WTC11 (cell line): ENCODE results near the gene SNX18. TPM values are rescaled to one million over a fixed set of nuclear protein-coding genes. Genes with fewer than 3 reads are reported as not detected.

ENCODE experiments used
- ATAC-seq: fragments of 200-7000 bp; cut with Tn5 transposase; 2 replicates; pipeline ENCODE4 v1.10.0; 2021; ENCODE audit warnings: mild to moderate bottlenecking, moderate library complexity
- CTCF ChIA-PET: fragments of 300-600 bp; sonication (Branson Sonifier 250); formaldehyde crosslinking; loops from one replicate; lab custom pipeline; 2021; ENCODE audit warnings: antibody characterized with exemption; lab: Charles Lee
- POLR2A ChIA-PET: fragments of 350-600 bp; sonication (Branson Sonifier 250); formaldehyde crosslinking; loops from one replicate; lab custom pipeline; 2021; ENCODE audit warnings: antibody characterized with exemption; lab: Charles Lee
- DNase-seq: peaks from one replicate; pipeline ENCODE4 v3.0.0; 2021; ENCODE audit warnings: low spot score
- H3K27ac Mint-ChIP-seq: 2 replicates; pipeline ENCODE4 v1.8.0; 2021; ENCODE audit warnings: mixed read lengths
- H3K27me3 Mint-ChIP-seq: 2 replicates; pipeline ENCODE4 v1.8.0; 2021; ENCODE audit warnings: low read depth, mild to moderate bottlenecking, moderate library complexity, mixed read lengths
- H3K36me3 Mint-ChIP-seq: 2 replicates; pipeline ENCODE4 v1.8.0; 2021; ENCODE audit warnings: mixed read lengths
- H3K4me1 Mint-ChIP-seq: 2 replicates; pipeline ENCODE4 v1.8.0; 2022; ENCODE audit warnings: mixed read lengths
- H3K4me3 Mint-ChIP-seq: 2 replicates; pipeline ENCODE4 v1.8.0; 2021; ENCODE audit warnings: mild to moderate bottlenecking, moderate library complexity, mixed read lengths
- H3K9me3 Mint-ChIP-seq: 2 replicates; pipeline ENCODE4 v1.8.0; 2021; ENCODE audit warnings: mixed read lengths
- ELF4 ChIP-seq: sonication (generic); formaldehyde crosslinking; IDR thresholded peaks from 2 replicates; pipeline ENCODE4 v1.8.1; 2022; ENCODE audit warnings: low read depth, mild to moderate bottlenecking, moderate library complexity, missing genetic modification reagents
- FOXK1 ChIP-seq: sonication (generic); formaldehyde crosslinking; IDR thresholded peaks from 2 replicates; pipeline ENCODE4 v1.8.0; 2022; ENCODE audit warnings: mild to moderate bottlenecking, moderate library complexity, missing genetic modification reagents
- JUN ChIP-seq: sonication (generic); formaldehyde crosslinking; IDR thresholded peaks from 2 replicates; pipeline ENCODE4 v1.8.0; 2023; ENCODE audit warnings: mild to moderate bottlenecking, missing genetic modification reagents
- MYBL2 ChIP-seq: sonication (generic); formaldehyde crosslinking; IDR thresholded peaks from 2 replicates; pipeline ENCODE4 v1.8.1; 2023; ENCODE audit warnings: mild to moderate bottlenecking, moderate library complexity, missing genetic modification reagents
- NR3C1 ChIP-seq: sonication (generic); formaldehyde crosslinking; conservative IDR thresholded peaks from 2 replicates; pipeline ENCODE4 v1.8.1; 2023; ENCODE audit warnings: low read depth, mild to moderate bottlenecking, missing genetic modification reagents
- PRRX2 ChIP-seq: fragments of 250-450 bp; sonication (Bioruptor Pico); IDR thresholded peaks from 2 replicates; pipeline ENCODE4 v1.8.0; 2021; ENCODE audit warnings: mild to moderate bottlenecking
- TCF7 ChIP-seq: sonication (generic); formaldehyde crosslinking; IDR thresholded peaks from 2 replicates; pipeline ENCODE4 v1.8.0; 2022; ENCODE audit warnings: mild to moderate bottlenecking, low read depth, missing genetic modification reagents, moderate library complexity
- ZNF121 ChIP-seq: sonication (generic); formaldehyde crosslinking; IDR thresholded peaks from 2 replicates; pipeline ENCODE4 v1.8.0; 2023; ENCODE audit warnings: missing genetic modification reagents
- ZNF317 ChIP-seq: sonication (generic); formaldehyde crosslinking; IDR thresholded peaks from 2 replicates; pipeline ENCODE4 v1.8.1; 2023; ENCODE audit warnings: low read depth, mild to moderate bottlenecking, moderate library complexity, missing genetic modification reagents, borderline replicate concordance
- ZNF423 ChIP-seq: fragments of 250-450 bp; sonication (Bioruptor Pico); IDR thresholded peaks from 2 replicates; pipeline ENCODE4 v2.1.2; 2022; ENCODE audit warnings: mild to moderate bottlenecking, moderate library complexity
- ZNF671 ChIP-seq: fragments of 250-450 bp; sonication (Bioruptor Pico); IDR thresholded peaks from 2 replicates; pipeline ENCODE4 v1.8.0; 2021; ENCODE audit warnings: mild to moderate bottlenecking
- total RNA-seq: library from RNA; stranded (reverse); gene quantifications from 3 replicates; pipeline ENCODE4 v1.2.3, GENCODE V29; 2021
- TF ChIP-seq, protein P1 (sequence below): sonication (generic); formaldehyde crosslinking; conservative IDR thresholded peaks from 2 replicates; pipeline ENCODE4 v1.8.1; 2022; ENCODE audit warnings: mild to moderate bottlenecking, missing genetic modification reagents
- TF ChIP-seq, protein P2 (sequence below): sonication (generic); formaldehyde crosslinking; IDR thresholded peaks from 2 replicates; pipeline ENCODE4 v1.8.1; 2022; ENCODE audit warnings: missing genetic modification reagents, borderline replicate concordance
- TF ChIP-seq, protein P3 (sequence below): sonication (generic); formaldehyde crosslinking; IDR thresholded peaks from 2 replicates; pipeline ENCODE4 v1.8.0; 2022; ENCODE audit warnings: missing genetic modification reagents
- TF ChIP-seq, protein P4 (sequence below): fragments of 250-450 bp; sonication (Bioruptor Pico); IDR thresholded peaks from 2 replicates; pipeline ENCODE4 v1.9.0; 2021; ENCODE audit warnings: mild to moderate bottlenecking, borderline replicate concordance
- TF ChIP-seq, protein P5 (sequence below): sonication (generic); formaldehyde crosslinking; IDR thresholded peaks from 2 replicates; pipeline ENCODE4 v1.8.0; 2023; ENCODE audit warnings: mild to moderate bottlenecking, missing genetic modification reagents
- TF ChIP-seq, protein P6 (sequence below): sonication (generic); formaldehyde crosslinking; IDR thresholded peaks from 2 replicates; pipeline ENCODE4 v1.8.1; 2023; ENCODE audit warnings: mild to moderate bottlenecking, missing genetic modification reagents, moderate library complexity

Gene SNX18
- total RNA-seq, 1 experiment from 2014 or later = 24.6 TPM

DNA sequence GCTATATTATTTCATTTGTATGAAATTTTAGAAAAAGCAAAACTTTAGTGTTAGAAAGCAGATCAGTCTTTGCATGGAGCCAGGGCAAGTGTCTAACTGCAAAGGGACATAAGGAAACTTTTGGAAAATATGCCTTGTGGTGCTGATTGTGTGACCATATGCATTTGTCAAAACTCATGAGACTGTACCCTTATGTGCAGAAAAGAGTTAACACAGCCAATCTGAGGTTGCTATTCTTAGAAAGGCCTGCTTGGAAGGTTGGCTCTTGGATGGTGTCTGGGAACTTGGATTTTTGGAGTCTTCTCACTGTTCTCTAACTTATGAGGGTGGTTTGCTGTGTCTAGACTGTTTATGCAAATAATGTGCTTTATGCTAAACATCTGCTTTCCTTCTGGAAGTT lies 76.6 kb downstream of the SNX18 start:
- Mint-ChIP-seq H3K27me3 (no peaks in the 10 kb centered on the region; the same call in 1 of the 2 replicates), H3K4me3 (no peak overlapping the region), H3K36me3 (peaks cover 6% of the 10 kb centered on the region), H3K9me3 (peaks cover 26% of the 10 kb centered on the region), H3K4me1 (no peaks in the 10 kb centered on the region), H3K27ac (no peak overlapping the region)
- ChIA-PET POLR2A (no interaction called here), CTCF (no interaction called here)
- DNase-seq = no peak
- ATAC-seq = no peak
- TF ChIP-seq, protein P1, sequence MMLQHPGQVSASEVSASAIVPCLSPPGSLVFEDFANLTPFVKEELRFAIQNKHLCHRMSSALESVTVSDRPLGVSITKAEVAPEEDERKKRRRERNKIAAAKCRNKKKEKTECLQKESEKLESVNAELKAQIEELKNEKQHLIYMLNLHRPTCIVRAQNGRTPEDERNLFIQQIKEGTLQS (CRISPR knock-in tag) = no peak
- TF ChIP-seq JUN = no peak
- no peak for TF ChIP-seq MYBL2 (CRISPR knock-in tag)
- TF ChIP-seq NR3C1 = no peak
- TF ChIP-seq, protein P2, sequence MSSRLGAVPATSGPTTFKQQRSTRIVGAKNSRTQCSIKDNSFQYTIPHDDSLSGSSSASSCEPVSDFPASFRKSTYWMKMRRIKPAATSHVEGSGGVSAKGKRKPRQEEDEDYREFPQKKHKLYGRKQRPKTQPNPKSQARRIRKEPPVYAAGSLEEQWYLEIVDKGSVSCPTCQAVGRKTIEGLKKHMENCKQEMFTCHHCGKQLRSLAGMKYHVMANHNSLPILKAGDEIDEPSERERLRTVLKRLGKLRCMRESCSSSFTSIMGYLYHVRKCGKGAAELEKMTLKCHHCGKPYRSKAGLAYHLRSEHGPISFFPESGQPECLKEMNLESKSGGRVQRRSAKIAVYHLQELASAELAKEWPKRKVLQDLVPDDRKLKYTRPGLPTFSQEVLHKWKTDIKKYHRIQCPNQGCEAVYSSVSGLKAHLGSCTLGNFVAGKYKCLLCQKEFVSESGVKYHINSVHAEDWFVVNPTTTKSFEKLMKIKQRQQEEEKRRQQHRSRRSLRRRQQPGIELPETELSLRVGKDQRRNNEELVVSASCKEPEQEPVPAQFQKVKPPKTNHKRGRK (CRISPR knock-in tag) = no peak
- TF ChIP-seq ZNF671 = no peak
- TF ChIP-seq ZNF423 (CRISPR knock-in tag) = no peak
- TF ChIP-seq, protein P3, sequence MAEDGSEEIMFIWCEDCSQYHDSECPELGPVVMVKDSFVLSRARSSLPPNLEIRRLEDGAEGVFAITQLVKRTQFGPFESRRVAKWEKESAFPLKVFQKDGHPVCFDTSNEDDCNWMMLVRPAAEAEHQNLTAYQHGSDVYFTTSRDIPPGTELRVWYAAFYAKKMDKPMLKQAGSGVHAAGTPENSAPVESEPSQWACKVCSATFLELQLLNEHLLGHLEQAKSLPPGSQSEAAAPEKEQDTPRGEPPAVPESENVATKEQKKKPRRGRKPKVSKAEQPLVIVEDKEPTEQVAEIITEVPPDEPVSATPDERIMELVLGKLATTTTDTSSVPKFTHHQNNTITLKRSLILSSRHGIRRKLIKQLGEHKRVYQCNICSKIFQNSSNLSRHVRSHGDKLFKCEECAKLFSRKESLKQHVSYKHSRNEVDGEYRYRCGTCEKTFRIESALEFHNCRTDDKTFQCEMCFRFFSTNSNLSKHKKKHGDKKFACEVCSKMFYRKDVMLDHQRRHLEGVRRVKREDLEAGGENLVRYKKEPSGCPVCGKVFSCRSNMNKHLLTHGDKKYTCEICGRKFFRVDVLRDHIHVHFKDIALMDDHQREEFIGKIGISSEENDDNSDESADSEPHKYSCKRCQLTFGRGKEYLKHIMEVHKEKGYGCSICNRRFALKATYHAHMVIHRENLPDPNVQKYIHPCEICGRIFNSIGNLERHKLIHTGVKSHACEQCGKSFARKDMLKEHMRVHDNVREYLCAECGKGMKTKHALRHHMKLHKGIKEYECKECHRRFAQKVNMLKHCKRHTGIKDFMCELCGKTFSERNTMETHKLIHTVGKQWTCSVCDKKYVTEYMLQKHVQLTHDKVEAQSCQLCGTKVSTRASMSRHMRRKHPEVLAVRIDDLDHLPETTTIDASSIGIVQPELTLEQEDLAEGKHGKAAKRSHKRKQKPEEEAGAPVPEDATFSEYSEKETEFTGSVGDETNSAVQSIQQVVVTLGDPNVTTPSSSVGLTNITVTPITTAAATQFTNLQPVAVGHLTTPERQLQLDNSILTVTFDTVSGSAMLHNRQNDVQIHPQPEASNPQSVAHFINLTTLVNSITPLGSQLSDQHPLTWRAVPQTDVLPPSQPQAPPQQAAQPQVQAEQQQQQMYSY (CRISPR knock-in tag) = no peak
- no peak for TF ChIP-seq ZNF317 (CRISPR knock-in tag)
- no peak for TF ChIP-seq PRRX2
- TF ChIP-seq TCF7 = no peak

DNA sequence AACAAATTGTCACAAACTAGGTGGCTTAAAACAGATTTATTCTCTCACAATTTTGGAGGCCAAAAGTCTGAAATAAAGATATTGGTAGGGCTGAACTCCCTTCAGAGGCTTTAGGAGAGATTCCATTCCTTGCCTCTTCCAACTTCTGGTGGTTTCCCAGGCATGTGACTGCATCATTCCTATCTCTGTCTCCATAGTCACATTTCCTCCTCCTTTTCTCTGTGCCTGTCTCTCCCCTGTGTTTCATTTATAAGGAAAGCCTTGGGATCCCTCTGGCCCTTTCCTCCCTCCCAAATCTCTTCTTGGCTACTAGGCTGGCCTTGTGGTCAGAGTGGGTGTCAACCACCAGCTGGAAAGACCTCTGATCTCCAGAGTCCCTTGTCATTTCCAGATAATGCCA lies 78.2 kb downstream of the SNX18 start:
- H3K27me3 Mint-ChIP-seq = no peaks in the 10 kb centered on the region; the same call in 1 of the 2 replicates
- POLR2A ChIA-PET = no interaction called here
- peaks cover 6% of the 10 kb centered on the region for H3K36me3 Mint-ChIP-seq
- peaks cover 33% of the 10 kb centered on the region for H3K9me3 Mint-ChIP-seq
- no peak for ATAC-seq
- H3K27ac Mint-ChIP-seq = no peak overlapping the region
- TF ChIP-seq ZNF317 (CRISPR knock-in tag) (no peak), ZNF121 (CRISPR knock-in tag) (no peak), ZNF423 (CRISPR knock-in tag) (no peak), ELF4 (CRISPR knock-in tag) (no peak), FOXK1 (CRISPR knock-in tag) (no peak)
- TF ChIP-seq, protein P4, sequence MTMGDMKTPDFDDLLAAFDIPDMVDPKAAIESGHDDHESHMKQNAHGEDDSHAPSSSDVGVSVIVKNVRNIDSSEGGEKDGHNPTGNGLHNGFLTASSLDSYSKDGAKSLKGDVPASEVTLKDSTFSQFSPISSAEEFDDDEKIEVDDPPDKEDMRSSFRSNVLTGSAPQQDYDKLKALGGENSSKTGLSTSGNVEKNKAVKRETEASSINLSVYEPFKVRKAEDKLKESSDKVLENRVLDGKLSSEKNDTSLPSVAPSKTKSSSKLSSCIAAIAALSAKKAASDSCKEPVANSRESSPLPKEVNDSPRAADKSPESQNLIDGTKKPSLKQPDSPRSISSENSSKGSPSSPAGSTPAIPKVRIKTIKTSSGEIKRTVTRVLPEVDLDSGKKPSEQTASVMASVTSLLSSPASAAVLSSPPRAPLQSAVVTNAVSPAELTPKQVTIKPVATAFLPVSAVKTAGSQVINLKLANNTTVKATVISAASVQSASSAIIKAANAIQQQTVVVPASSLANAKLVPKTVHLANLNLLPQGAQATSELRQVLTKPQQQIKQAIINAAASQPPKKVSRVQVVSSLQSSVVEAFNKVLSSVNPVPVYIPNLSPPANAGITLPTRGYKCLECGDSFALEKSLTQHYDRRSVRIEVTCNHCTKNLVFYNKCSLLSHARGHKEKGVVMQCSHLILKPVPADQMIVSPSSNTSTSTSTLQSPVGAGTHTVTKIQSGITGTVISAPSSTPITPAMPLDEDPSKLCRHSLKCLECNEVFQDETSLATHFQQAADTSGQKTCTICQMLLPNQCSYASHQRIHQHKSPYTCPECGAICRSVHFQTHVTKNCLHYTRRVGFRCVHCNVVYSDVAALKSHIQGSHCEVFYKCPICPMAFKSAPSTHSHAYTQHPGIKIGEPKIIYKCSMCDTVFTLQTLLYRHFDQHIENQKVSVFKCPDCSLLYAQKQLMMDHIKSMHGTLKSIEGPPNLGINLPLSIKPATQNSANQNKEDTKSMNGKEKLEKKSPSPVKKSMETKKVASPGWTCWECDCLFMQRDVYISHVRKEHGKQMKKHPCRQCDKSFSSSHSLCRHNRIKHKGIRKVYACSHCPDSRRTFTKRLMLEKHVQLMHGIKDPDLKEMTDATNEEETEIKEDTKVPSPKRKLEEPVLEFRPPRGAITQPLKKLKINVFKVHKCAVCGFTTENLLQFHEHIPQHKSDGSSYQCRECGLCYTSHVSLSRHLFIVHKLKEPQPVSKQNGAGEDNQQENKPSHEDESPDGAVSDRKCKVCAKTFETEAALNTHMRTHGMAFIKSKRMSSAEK (CRISPR knock-in tag) = no peak
- TF ChIP-seq, protein P5, sequence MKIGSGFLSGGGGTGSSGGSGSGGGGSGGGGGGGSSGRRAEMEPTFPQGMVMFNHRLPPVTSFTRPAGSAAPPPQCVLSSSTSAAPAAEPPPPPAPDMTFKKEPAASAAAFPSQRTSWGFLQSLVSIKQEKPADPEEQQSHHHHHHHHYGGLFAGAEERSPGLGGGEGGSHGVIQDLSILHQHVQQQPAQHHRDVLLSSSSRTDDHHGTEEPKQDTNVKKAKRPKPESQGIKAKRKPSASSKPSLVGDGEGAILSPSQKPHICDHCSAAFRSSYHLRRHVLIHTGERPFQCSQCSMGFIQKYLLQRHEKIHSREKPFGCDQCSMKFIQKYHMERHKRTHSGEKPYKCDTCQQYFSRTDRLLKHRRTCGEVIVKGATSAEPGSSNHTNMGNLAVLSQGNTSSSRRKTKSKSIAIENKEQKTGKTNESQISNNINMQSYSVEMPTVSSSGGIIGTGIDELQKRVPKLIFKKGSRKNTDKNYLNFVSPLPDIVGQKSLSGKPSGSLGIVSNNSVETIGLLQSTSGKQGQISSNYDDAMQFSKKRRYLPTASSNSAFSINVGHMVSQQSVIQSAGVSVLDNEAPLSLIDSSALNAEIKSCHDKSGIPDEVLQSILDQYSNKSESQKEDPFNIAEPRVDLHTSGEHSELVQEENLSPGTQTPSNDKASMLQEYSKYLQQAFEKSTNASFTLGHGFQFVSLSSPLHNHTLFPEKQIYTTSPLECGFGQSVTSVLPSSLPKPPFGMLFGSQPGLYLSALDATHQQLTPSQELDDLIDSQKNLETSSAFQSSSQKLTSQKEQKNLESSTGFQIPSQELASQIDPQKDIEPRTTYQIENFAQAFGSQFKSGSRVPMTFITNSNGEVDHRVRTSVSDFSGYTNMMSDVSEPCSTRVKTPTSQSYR (CRISPR knock-in tag) = no peak
- TF ChIP-seq, protein P6, sequence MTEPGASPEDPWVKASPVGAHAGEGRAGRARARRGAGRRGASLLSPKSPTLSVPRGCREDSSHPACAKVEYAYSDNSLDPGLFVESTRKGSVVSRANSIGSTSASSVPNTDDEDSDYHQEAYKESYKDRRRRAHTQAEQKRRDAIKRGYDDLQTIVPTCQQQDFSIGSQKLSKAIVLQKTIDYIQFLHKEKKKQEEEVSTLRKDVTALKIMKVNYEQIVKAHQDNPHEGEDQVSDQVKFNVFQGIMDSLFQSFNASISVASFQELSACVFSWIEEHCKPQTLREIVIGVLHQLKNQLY = no peak
- TF ChIP-seq, all 79 proteins: peak for 0
- no peak for DNase-seq
- CTCF ChIA-PET = no interaction called here
- H3K4me3 Mint-ChIP-seq = no peak overlapping the region
- H3K4me1 Mint-ChIP-seq = no peaks in the 10 kb centered on the region
